ENCODE results near the gene CEBPE.

DNA sequence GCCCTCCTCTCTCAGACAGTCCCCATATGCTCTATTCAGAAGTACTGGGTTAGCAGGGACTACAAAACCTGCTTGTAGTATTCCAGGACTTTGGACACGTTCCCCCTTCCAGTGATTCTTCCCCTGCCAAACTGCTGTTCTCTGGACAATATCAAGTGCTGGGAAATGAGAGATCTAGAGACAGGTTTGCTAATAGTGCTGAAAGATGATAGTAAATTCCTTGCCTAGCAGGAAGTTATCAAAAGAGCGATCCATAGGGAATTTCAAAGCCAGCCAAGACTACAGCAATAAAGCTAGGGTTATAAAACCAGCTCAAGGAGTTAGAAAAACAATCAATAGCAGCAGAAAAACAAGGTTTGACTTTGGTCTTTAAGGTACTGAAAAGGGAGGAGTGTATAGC, 49.2 kb upstream of the CEBPE start:
- TF ChIP-seq EP300 (IDR thresholded peaks at IDR 0.05) (no peak), POLR2A (IDR thresholded peaks at IDR 0.05) (no peak)
- TF ChIP-seq, protein P1, sequence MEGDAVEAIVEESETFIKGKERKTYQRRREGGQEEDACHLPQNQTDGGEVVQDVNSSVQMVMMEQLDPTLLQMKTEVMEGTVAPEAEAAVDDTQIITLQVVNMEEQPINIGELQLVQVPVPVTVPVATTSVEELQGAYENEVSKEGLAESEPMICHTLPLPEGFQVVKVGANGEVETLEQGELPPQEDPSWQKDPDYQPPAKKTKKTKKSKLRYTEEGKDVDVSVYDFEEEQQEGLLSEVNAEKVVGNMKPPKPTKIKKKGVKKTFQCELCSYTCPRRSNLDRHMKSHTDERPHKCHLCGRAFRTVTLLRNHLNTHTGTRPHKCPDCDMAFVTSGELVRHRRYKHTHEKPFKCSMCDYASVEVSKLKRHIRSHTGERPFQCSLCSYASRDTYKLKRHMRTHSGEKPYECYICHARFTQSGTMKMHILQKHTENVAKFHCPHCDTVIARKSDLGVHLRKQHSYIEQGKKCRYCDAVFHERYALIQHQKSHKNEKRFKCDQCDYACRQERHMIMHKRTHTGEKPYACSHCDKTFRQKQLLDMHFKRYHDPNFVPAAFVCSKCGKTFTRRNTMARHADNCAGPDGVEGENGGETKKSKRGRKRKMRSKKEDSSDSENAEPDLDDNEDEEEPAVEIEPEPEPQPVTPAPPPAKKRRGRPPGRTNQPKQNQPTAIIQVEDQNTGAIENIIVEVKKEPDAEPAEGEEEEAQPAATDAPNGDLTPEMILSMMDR (IDR thresholded peaks at IDR 0.05): no peak
